Loucy (cell line): ENCODE data around the gene CPEB4.

Experiments used
- H2AFZ ChIP-seq: fragments of 200-600 bp; sonication (generic); 2 replicates; pipeline ENCODE4 v1.6.0; 2016; ENCODE audit warnings: antibody characterized with exemption, mild to moderate bottlenecking, low read length, moderate library complexity
- H3F3A ChIP-seq: fragments of 200-600 bp; 2 replicates; pipeline ENCODE4 v1.6.0; 2016; ENCODE audit warnings: antibody characterized with exemption, low read depth, mild to moderate bottlenecking
- H3K27me3 ChIP-seq: fragments of 200-600 bp; sonication (generic); 2 replicates; pipeline ENCODE4 v1.6.1; 2014; ENCODE audit warnings: low read length, mild to moderate bottlenecking; ENCODE audit not compliant: insufficient read depth, poor library complexity, severe bottlenecking
- H3K36me3 ChIP-seq: fragments of 200-600 bp; sonication (generic); 2 replicates; pipeline ENCODE4 v1.6.1; 2016; ENCODE audit warnings: low read length; ENCODE audit not compliant: insufficient read depth
- H3K4me1 ChIP-seq: fragments of 200-600 bp; sonication (generic); 2 replicates; pipeline ENCODE4 v1.5.1; 2014; ENCODE audit warnings: low read length, mild to moderate bottlenecking; ENCODE audit not compliant: insufficient read depth, poor library complexity, severe bottlenecking
- H3K4me2 ChIP-seq: fragments of 200-600 bp; sonication (generic); 2 replicates; pipeline ENCODE4 v1.6.0; 2014; ENCODE audit warnings: antibody characterized with exemption, low read length, low read depth, mild to moderate bottlenecking; ENCODE audit not compliant: poor library complexity, severe bottlenecking
- H3K4me3 ChIP-seq: fragments of 200-600 bp; sonication (generic); 2 replicates; pipeline ENCODE4 v1.5.1; 2014; ENCODE audit warnings: low read length, mild to moderate bottlenecking, mixed read lengths; ENCODE audit not compliant: poor library complexity, severe bottlenecking
- H3K79me2 ChIP-seq: fragments of 200-600 bp; sonication (generic); 2 replicates; pipeline ENCODE4 v1.6.1; 2014; ENCODE audit warnings: low read length; ENCODE audit not compliant: insufficient read depth
- H3K9ac ChIP-seq: fragments of 200-600 bp; sonication (generic); 2 replicates; pipeline ENCODE4 v1.6.0; 2014; ENCODE audit warnings: mild to moderate bottlenecking, low read depth, low read length, moderate library complexity; ENCODE audit not compliant: poor library complexity, severe bottlenecking
- H3K9me2 ChIP-seq: fragments of 200-600 bp; sonication (generic); replicated peaks from 2 replicates; pipeline ENCODE4 v1.6.1; 2016; ENCODE audit warnings: low read depth, low read length, mixed read lengths
- H3K9me3 ChIP-seq: fragments of 200-600 bp; sonication (generic); 2 replicates; pipeline ENCODE4 v1.6.1; 2014; ENCODE audit warnings: mild to moderate bottlenecking, antibody characterized with exemption, low read length, low read depth; ENCODE audit not compliant: insufficient read depth
- H4K20me1 ChIP-seq: fragments of 200-600 bp; sonication (generic); 2 replicates; pipeline ENCODE4 v1.6.0; 2014; ENCODE audit warnings: antibody characterized with exemption, low read length, mild to moderate bottlenecking; ENCODE audit not compliant: insufficient read depth, poor library complexity, severe bottlenecking
- EZH2phosphoT487 ChIP-seq: fragments of 200-600 bp; IDR thresholded peaks from 2 replicates; pipeline ENCODE4 v1.6.1; 2018; ENCODE audit warnings: antibody characterized with exemption, mild to moderate bottlenecking, moderate library complexity, borderline replicate concordance
- TF ChIP-seq, protein P1 (sequence below): fragments of 200-600 bp; sonication (generic); conservative IDR thresholded peaks from 2 replicates; pipeline ENCODE4 v1.5.1; 2014; ENCODE audit warnings: mild to moderate bottlenecking, antibody characterized with exemption, low read length

Gene CPEB4

GRCh38 chr5:173890195-173890991 is 2.2 kb downstream of the CPEB4 start:
- peak overlapping the region; percentile 66 for H3K4me2 ChIP-seq
- H3K79me2 ChIP-seq = no peaks in the 10 kb centered on the region
- peaks cover 34% of the 10 kb centered on the region for H3K4me1 ChIP-seq
- H3K9ac ChIP-seq = no peak overlapping the region
- no peaks in the 10 kb centered on the region for H4K20me1 ChIP-seq
- H2AFZ ChIP-seq = no peak overlapping the region
- TF ChIP-seq, protein P1, sequence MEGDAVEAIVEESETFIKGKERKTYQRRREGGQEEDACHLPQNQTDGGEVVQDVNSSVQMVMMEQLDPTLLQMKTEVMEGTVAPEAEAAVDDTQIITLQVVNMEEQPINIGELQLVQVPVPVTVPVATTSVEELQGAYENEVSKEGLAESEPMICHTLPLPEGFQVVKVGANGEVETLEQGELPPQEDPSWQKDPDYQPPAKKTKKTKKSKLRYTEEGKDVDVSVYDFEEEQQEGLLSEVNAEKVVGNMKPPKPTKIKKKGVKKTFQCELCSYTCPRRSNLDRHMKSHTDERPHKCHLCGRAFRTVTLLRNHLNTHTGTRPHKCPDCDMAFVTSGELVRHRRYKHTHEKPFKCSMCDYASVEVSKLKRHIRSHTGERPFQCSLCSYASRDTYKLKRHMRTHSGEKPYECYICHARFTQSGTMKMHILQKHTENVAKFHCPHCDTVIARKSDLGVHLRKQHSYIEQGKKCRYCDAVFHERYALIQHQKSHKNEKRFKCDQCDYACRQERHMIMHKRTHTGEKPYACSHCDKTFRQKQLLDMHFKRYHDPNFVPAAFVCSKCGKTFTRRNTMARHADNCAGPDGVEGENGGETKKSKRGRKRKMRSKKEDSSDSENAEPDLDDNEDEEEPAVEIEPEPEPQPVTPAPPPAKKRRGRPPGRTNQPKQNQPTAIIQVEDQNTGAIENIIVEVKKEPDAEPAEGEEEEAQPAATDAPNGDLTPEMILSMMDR = no peak
- TF ChIP-seq EZH2phosphoT487 = no peak
- H3K9me3 ChIP-seq = no peaks in the 10 kb centered on the region
- no peaks in the 10 kb centered on the region for H3K36me3 ChIP-seq
- peak overlapping the region; percentile 43 for H3K4me3 ChIP-seq
- H3F3A ChIP-seq = no peaks in the 10 kb centered on the region; the same call in 1 of the 2 replicates
- no peaks in the 10 kb centered on the region for H3K27me3 ChIP-seq
- no peaks in the 10 kb centered on the region for H3K9me2 ChIP-seq

- Histone ChIP-seq H3K27me3 (no peaks in the 10 kb centered on the region), H3K9ac (no peak overlapping the region), H3K4me1 (peaks cover 30% of the 10 kb centered on the region), H2AFZ (no peak overlapping the region), H3K9me3 (no peaks in the 10 kb centered on the region), H4K20me1 (no peaks in the 10 kb centered on the region), H3K36me3 (no peaks in the 10 kb centered on the region), H3K4me3 (peak overlapping the region; percentile 44), H3K4me2 (peak overlapping the region; percentile 60), H3K79me2 (no peaks in the 10 kb centered on the region), H3K9me2 (no peaks in the 10 kb centered on the region), H3F3A (no peaks in the 10 kb centered on the region; the same call in 1 of the 2 replicates)
- no peak for TF ChIP-seq EZH2phosphoT487
- TF ChIP-seq, protein P1 = no peak
Measured at GRCh38 chr5:173891308-173892116, 3.4 kb downstream of the CPEB4 start.

GRCh38 chr5:173893192-173893561 is 5.0 kb downstream of the CPEB4 start:
- Histone ChIP-seq H3K9ac (no peak overlapping the region), H3K4me1 (peaks cover 21% of the 10 kb centered on the region), H3K9me2 (no peaks in the 10 kb centered on the region), H3K4me2 (peak overlapping the region; percentile 60), H3K79me2 (no peaks in the 10 kb centered on the region), H3K4me3 (no peak overlapping the region), H3K36me3 (no peaks in the 10 kb centered on the region), H3K27me3 (no peaks in the 10 kb centered on the region), H4K20me1 (no peaks in the 10 kb centered on the region), H2AFZ (no peak overlapping the region), H3F3A (no peaks in the 10 kb centered on the region; the same call in 1 of the 2 replicates), H3K9me3 (no peaks in the 10 kb centered on the region)
- TF ChIP-seq EZH2phosphoT487 = no peak
